Spinal cord (tissue), 10 donors: ENCODE results near the gene OBSCN. TPM values are rescaled to one million over a fixed set of nuclear protein-coding genes. Genes with fewer than 3 reads are reported as not detected.
"Not testable (repeated sequence)": the region's sequence is repeated elsewhere in the genome, so short reads cannot be mapped to it uniquely, and the experiment has no call there.

Source experiments
- DNase-seq, 6 donors: peaks; one replicate each; pipeline versions ENCODE4 v3.0.0 to v3.0.0-alpha.2; 2013 to 2015; ENCODE audit warnings: low spot score in 6 of 6, low read depth in 4 of 6
- H3K27ac ChIP-seq: one replicate; pipeline ENCODE4 v1.5.1; 2013; ENCODE audit warnings: low read depth, low read length, control low read depth
- H3K27me3 ChIP-seq: one replicate; pipeline ENCODE4 v1.6.1; 2013; ENCODE audit warnings: low read length; ENCODE audit not compliant: control insufficient read depth, insufficient read depth
- H3K36me3 ChIP-seq: one replicate; pipeline ENCODE4 v1.6.1; 2013; ENCODE audit warnings: low read length; ENCODE audit not compliant: control insufficient read depth, insufficient read depth
- H3K4me1 ChIP-seq: one replicate; pipeline ENCODE4 v1.6.1; 2013; ENCODE audit warnings: low read length; ENCODE audit not compliant: control insufficient read depth, insufficient read depth
- H3K4me3 ChIP-seq: one replicate; pipeline ENCODE4 v1.5.1; 2013; ENCODE audit warnings: low read depth, low read length, control low read depth
- H3K9me3 ChIP-seq: one replicate; pipeline ENCODE4 v1.6.1; 2013; ENCODE audit warnings: low read length; ENCODE audit not compliant: control insufficient read depth, insufficient read depth
- WGBS: methylation state at CpG from one replicate; pipeline ENCODE4 v1.1.5; 2013; ENCODE audit warnings: missing lambda C conversion rate; ENCODE audit not compliant: insufficient coverage; 5-methylcytosine and 5-hydroxymethylcytosine counted together
- polyA plus RNA-seq, 2 donors: library from polyadenylated mRNA; unstranded; fragments of 120-200 nt; gene quantifications; one replicate each; pipeline ENCODE4 v1.2.1, GENCODE V29; 2013; ENCODE audit not compliant: insufficient read length in 2 of 2
- total RNA-seq, 2 donors: library from RNA; depleted of rRNA in 1 of 2; stranded (reverse); fragments of 120-200 nt in 1 of 2; fragments of >200 nt in 1 of 2; gene quantifications; one replicate each; pipeline versions ENCODE4 v1.2.3 to v1.2.4, GENCODE V29; 2013 to 2014
- donor health status: healthy.

The OBSCN gene
- total and polyA plus RNA-seq, 4 donors = 13.5 to 27.2 (median 22.0) TPM

DNA sequence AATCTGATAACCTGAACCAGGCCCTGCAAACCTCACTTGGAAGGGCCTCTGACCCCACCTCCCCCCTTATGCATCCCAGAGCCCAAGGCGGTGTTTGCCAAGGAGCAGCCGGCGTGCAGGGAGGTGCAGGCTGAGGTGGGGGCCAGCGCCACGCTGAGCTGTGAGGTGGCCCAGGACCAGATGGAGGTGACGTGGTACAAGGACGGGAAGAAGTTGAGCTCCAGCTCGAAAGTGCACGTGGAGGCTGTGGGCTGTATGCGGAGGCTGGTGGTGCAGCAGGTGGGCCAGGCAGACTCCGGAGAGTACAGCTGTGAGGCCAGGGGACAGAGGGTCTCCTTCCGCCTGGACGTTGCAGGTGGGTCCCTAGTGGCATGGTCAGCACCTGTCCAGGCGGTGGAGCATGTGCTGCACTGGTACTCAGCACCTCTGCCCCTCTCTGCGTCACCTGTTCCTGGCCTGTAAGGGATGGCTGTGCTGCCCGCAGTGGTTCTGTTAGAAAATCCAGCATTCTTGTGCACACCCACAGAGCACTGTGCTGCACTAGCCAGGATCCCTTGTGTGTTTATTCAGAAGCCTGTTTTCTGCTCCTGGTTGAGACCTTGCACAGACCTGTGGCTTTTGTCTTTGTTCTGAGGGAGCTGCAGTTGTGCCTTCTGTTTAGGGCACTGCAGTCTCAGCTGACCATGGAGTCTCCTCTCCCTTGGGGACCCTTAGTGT, 11.6 kb downstream of the OBSCN start:
- Histone ChIP-seq H3K27ac (no peak overlapping the region), H3K9me3 (no peaks in the 10 kb centered on the region), H3K27me3 (no peaks in the 10 kb centered on the region), H3K4me3 (no peak overlapping the region), H3K4me1 (peaks cover 7% of the 10 kb centered on the region), H3K36me3 (peaks cover 37% of the 10 kb centered on the region)
- 93% methylated on average over 15 of the region's 16 CpGs for WGBS
- no peak for DNase-seq

DNA sequence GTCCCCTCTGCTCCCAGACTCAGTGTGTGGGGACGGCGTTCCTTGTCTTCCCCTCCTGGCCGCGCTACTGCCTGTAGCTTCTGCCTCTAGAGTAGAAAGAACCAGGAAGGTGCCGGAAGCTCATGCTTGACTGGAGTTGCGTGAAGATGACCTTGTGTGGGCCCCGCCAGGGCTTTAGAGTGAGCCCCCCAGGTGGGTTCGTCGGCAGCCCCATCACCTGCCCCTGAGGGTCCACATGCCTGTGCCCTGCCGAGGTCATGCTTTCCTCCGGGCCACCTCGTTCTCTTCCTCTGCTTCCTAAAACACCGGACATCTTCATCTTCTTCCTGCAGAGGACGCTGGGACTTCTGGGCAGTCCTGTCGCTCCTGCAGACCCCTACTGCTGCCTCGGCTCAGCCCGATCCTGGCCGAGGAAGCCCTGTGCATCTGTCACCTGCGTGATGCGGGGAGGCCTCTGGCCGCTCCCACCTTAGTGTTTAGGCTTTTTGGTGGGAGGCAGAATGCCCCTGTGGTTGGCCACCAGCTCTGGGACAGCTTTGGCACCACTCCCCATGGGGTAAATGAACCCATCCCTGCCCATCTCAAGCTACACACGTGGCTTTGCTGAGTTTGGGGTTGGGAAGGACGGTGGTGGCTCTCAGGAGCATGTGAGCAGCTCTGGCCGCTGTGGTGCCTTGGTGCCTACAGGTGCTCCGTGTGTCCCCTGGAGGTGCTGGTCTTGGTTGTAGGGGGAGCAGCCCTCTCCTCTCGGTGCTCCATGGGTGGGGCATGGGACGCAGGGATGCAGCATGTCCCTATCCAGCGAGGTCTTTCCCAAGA, 12.3 kb downstream of the OBSCN start:
- Histone ChIP-seq H3K4me3 (no peak overlapping the region), H3K9me3 (no peaks in the 10 kb centered on the region), H3K36me3 (peaks cover 37% of the 10 kb centered on the region), H3K27ac (no peak overlapping the region), H3K4me1 (peaks cover 4% of the 10 kb centered on the region), H3K27me3 (no peaks in the 10 kb centered on the region)
- 94% methylated on average over 27 of the region's 28 CpGs for WGBS
- no peak for DNase-seq

DNA sequence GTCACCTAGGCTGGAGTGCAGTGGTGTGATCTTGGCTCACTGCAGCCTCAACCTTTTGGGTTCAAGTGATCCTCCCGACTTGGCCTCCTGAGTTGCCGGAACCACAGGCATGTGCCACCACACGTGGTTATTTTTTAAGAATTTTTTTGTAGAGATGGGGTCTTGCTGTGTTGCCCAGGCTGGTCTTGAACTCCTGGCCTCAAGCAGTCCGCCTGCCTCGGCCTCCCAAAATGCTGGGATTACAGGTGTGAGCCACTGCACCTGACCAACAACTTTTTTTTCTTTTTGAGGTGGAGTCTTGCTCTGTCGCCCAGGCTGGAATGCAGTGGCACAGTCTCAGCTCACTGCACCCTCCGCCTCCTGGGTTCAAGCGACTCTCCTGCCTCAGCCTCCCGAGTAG, 13.3 kb downstream of the OBSCN start:
- H3K27ac ChIP-seq, H3K4me3 ChIP-seq, H3K9me3 ChIP-seq, DNase-seq, H3K4me1 ChIP-seq, H3K27me3 ChIP-seq: not testable (repeated sequence)
- peaks cover 28% of the 10 kb centered on the region for H3K36me3 ChIP-seq
- WGBS = 98% methylated on average over 6 of the region's 9 CpGs

DNA sequence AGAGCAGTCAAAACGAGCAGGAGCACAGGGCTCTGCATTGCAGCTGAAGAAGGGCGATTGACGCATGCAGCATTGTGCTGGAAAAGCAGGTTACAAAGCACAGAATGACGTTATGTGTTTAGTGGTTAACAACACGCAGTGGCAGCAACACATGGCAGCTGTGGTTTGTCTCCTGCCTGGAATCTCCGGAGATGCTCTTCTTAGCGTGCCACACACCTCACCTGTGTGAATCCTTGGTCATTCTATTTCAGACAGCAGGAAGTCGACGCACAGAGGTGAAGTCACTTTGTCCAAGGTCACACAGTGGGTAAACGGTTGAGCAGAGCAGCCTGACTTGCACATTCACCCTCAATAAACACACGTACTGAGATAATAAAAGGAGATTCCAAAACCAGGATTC, 14.7 kb downstream of the OBSCN start:
- Histone ChIP-seq H3K4me3 (no peak overlapping the region), H3K4me1 (no peaks in the 10 kb centered on the region), H3K27ac (no peak overlapping the region), H3K36me3 (peaks cover 22% of the 10 kb centered on the region), H3K9me3 (no peaks in the 10 kb centered on the region), H3K27me3 (no peaks in the 10 kb centered on the region)
- DNase-seq = no peak
- 93% methylated on average over 9 of the region's 11 CpGs for WGBS

DNA sequence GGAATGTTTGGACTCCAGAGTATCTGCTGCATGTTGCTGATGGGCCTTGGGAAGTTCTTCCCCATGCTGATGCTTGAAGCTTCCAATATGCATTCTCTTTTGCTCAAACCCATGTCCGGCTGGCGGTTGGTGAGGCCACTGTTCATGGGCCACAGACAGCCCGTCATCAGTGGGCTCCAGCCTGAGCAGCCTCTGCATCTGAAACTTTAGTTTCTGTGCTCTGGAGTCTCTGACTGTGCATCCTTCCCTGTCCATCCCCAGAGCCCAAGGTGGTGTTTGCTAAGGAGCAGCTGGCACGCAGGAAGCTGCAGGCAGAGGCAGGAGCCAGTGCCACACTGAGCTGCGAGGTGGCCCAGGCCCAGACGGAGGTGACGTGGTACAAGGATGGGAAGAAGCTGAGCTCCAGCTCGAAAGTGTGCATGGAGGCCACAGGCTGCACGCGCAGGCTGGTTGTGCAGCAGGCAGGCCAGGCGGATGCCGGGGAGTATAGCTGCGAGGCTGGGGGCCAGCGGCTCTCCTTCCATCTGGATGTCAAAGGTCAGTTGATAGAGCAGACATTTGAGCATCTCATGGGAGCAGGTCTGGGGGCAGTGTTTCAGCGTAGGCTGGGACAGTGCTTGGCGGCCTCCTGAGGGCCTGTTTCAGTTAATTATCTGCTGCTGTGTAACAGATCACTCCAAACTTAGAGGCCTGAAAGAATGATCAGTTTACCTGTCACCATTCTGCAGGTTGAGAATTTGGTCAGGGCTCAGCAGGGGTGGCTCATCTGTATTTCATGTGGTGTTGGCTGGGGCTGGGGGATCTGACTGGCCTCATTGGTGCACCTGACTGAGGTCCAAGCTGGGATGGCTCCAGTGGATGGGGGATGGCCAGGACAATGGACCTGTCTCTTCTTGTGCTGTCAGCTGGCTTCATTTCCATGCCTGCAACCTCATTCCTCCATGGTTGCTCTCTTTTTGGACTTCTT, 16.6 kb downstream of the OBSCN start:
- DNase-seq = no peak

DNA sequence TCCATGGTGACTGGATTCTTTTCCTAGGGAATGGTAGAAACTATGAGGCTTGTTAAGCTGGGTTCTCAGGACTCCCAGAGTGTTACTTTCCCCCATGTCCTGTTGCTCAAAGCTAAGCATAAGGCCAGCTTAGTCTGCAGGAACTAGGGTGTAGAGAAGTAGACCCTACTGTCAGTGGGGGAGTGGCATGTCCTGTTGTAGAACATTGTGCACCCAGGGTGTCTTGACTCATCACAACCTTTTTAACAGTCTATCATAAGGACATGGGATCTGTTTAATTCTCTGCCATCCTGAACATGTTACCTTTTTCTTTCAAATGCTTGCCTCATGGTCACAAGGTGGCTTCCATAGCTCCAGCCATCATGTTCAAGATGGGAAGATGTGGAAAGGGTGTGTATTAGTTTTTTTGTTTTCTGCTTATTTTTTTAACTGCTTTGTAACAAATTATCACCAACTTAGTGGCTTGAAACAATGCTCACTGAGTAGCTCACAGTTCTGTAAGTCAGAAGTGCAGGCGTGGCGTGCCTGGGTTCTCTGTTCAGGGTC, 17.4 kb downstream of the OBSCN start:
- Histone ChIP-seq H3K27ac (no peak overlapping the region), H3K27me3 (no peaks in the 10 kb centered on the region), H3K4me1 (no peaks in the 10 kb centered on the region), H3K9me3 (no peaks in the 10 kb centered on the region), H3K36me3 (peaks cover 11% of the 10 kb centered on the region), H3K4me3 (no peak overlapping the region)
- DNase-seq = no peak
- 0% methylated on average over 2 of the region's 2 CpGs for WGBS

More for the DNA sequence above, 16.6 kb downstream of the OBSCN start:
- H3K4me3 ChIP-seq = no peak overlapping the region
- H3K9me3 ChIP-seq = no peaks in the 10 kb centered on the region
- H3K4me1 ChIP-seq = no peaks in the 10 kb centered on the region
- H3K27ac ChIP-seq = no peak overlapping the region
- H3K27me3 ChIP-seq = no peaks in the 10 kb centered on the region
- peaks cover 15% of the 10 kb centered on the region for H3K36me3 ChIP-seq
- WGBS = 95% methylated on average over 16 of the region's 16 CpGs

DNA sequence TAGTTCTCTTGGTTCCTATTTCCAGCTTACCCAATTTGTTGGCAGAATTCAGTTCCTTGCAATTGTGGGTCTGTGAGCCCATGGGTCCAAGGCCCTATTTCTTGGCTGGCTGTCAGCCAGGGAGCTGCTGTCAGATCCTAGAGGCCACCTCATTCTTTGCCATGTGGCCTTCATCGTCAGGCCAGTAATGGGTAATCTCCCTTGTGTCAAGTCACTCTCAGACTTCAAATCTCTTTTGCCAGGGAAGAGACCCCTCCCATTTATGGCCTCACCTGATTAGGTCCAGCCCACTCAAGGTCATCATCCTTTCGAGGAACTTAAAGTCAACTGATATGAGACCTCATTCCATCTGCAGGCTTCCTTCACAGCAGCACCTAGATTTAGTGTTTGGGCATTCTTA, 17.9 kb downstream of the OBSCN start:
- Histone ChIP-seq H3K27ac (no peak overlapping the region), H3K9me3 (no peaks in the 10 kb centered on the region), H3K4me1 (no peaks in the 10 kb centered on the region), H3K36me3 (peaks cover 8% of the 10 kb centered on the region), H3K4me3 (no peak overlapping the region), H3K27me3 (no peaks in the 10 kb centered on the region)
- WGBS = 92% methylated on average over 2 of the region's 2 CpGs
- DNase-seq = no peak

DNA sequence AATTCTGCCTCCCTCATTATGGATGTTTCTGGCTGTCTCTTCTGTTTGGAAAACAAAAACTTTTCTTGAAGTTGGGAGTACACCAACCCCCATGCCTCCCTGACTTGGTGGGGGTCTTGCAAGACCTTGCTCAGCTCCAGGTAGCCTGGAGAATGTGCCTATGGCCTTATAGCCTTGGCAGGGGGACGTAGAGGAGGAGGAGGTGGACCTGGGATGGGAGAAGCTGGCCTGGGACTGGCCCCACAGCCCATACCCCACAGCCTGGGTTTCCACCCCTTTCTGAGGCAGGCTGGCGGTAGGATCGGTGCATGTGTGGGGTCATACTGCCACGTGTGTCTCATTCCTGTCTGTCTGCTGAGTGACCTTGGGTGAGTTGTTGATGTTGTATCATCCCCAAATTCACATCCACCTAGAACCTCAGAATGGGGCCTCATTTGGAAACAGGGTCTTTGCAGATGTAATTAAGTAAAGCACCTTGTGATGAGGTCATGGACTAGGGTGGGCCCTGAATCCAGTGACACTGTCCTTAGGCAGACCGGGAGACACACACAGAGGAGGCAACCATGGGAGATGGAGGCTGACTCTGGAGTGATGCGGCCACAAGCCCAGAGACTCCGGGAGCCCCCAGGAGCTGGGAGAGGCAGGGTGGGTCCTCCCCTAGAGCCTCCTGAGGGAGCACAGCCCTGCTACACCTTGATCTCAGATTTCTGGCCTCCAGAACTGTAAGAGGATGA, 18.5 kb downstream of the OBSCN start:
- 96% methylated on average over 3 of the region's 7 CpGs for WGBS
- H3K4me1 ChIP-seq = no peaks in the 10 kb centered on the region
- no peak for DNase-seq
- no peaks in the 10 kb centered on the region for H3K27me3 ChIP-seq
- H3K9me3 ChIP-seq = no peaks in the 10 kb centered on the region
- H3K4me3 ChIP-seq = no peak overlapping the region
- H3K27ac ChIP-seq = no peak overlapping the region
- H3K36me3 ChIP-seq = peaks cover 8% of the 10 kb centered on the region
